ENCODE measurements around the gene CTSS.

CTSS gene

DNA sequence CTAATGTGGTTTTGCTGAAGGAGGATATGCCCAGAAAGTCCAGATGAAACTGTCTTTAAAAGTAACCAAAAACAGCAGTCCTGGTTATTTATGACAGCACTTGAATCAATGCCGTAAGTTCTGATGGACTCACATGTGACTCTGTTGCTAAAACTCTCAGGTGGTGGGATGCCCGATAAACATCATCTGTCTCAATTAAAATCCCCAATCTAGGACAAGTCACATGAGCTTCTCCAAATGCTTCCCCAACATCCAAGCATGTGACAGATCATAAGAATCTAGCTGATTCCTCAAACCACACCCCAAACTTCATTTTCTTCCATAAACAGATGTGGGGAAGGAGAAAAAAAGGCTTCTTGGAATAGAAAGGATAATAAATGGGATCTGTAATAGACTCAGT is 43.3 kb upstream of the CTSS start:
- ATAC-seq: no peak
- TF ChIP-seq TCF4 (CRISPR knock-in tag; IDR thresholded peaks at IDR 0.05; ENCODE audit: borderline replicate concordance) (no peak), RARB (CRISPR knock-in tag; IDR thresholded peaks at IDR 0.05) (no peak), CREB5 (CRISPR knock-in tag; IDR thresholded peaks at IDR 0.05; ENCODE audit: low read depth) (no peak), BACH2 (CRISPR knock-in tag; IDR thresholded peaks at IDR 0.05; ENCODE audit: borderline replicate concordance) (no peak)
- TF ChIP-seq, protein P1, sequence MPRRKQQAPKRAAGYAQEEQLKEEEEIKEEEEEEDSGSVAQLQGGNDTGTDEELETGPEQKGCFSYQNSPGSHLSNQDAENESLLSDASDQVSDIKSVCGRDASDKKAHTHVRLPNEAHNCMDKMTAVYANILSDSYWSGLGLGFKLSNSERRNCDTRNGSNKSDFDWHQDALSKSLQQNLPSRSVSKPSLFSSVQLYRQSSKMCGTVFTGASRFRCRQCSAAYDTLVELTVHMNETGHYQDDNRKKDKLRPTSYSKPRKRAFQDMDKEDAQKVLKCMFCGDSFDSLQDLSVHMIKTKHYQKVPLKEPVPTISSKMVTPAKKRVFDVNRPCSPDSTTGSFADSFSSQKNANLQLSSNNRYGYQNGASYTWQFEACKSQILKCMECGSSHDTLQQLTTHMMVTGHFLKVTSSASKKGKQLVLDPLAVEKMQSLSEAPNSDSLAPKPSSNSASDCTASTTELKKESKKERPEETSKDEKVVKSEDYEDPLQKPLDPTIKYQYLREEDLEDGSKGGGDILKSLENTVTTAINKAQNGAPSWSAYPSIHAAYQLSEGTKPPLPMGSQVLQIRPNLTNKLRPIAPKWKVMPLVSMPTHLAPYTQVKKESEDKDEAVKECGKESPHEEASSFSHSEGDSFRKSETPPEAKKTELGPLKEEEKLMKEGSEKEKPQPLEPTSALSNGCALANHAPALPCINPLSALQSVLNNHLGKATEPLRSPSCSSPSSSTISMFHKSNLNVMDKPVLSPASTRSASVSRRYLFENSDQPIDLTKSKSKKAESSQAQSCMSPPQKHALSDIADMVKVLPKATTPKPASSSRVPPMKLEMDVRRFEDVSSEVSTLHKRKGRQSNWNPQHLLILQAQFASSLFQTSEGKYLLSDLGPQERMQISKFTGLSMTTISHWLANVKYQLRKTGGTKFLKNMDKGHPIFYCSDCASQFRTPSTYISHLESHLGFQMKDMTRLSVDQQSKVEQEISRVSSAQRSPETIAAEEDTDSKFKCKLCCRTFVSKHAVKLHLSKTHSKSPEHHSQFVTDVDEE (CRISPR knock-in tag; IDR thresholded peaks at IDR 0.05): no peak

- no peak for ATAC-seq
- TF ChIP-seq CSRNP3 (CRISPR knock-in tag; IDR thresholded peaks at IDR 0.05) (no peak), CSDC2 (CRISPR knock-in tag; IDR thresholded peaks at IDR 0.05) (no peak), ZNF565 (CRISPR knock-in tag; conservative IDR thresholded peaks at IDR 0.05; ENCODE audit: low read depth) (no peak), ZNF8 (CRISPR knock-in tag; IDR thresholded peaks at IDR 0.05) (no peak), SNAI2 (CRISPR knock-in tag; IDR thresholded peaks at IDR 0.05) (no peak), TOX (CRISPR knock-in tag; IDR thresholded peaks at IDR 0.05; ENCODE audit: borderline replicate concordance) (no peak), TCF4 (CRISPR knock-in tag; IDR thresholded peaks at IDR 0.05; ENCODE audit: borderline replicate concordance) (no peak), ZFP3 (CRISPR knock-in tag; IDR thresholded peaks at IDR 0.05) (no peak)
- TF ChIP-seq, protein P1 (CRISPR knock-in tag; IDR thresholded peaks at IDR 0.05): no peak
- TF ChIP-seq, protein P2, sequence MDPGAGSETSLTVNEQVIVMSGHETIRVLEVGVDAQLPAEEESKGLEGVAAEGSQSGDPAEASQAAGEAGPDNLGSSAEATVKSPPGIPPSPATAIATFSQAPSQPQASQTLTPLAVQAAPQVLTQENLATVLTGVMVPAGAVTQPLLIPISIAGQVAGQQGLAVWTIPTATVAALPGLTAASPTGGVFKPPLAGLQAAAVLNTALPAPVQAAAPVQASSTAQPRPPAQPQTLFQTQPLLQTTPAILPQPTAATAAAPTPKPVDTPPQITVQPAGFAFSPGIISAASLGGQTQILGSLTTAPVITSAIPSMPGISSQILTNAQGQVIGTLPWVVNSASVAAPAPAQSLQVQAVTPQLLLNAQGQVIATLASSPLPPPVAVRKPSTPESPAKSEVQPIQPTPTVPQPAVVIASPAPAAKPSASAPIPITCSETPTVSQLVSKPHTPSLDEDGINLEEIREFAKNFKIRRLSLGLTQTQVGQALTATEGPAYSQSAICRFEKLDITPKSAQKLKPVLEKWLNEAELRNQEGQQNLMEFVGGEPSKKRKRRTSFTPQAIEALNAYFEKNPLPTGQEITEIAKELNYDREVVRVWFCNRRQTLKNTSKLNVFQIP (CRISPR knock-in tag; IDR thresholded peaks at IDR 0.05; ENCODE audit: borderline replicate concordance, low read depth): no peak
Measured at GRCh38 chr1:150808121-150808520, 42.5 kb upstream of the CTSS start, which contains the start of gene CTSK. CTSK (minus strand) TSS chr1:150808260; CDS start chr1:150806805, 1,455 bp downstream.

DNA sequence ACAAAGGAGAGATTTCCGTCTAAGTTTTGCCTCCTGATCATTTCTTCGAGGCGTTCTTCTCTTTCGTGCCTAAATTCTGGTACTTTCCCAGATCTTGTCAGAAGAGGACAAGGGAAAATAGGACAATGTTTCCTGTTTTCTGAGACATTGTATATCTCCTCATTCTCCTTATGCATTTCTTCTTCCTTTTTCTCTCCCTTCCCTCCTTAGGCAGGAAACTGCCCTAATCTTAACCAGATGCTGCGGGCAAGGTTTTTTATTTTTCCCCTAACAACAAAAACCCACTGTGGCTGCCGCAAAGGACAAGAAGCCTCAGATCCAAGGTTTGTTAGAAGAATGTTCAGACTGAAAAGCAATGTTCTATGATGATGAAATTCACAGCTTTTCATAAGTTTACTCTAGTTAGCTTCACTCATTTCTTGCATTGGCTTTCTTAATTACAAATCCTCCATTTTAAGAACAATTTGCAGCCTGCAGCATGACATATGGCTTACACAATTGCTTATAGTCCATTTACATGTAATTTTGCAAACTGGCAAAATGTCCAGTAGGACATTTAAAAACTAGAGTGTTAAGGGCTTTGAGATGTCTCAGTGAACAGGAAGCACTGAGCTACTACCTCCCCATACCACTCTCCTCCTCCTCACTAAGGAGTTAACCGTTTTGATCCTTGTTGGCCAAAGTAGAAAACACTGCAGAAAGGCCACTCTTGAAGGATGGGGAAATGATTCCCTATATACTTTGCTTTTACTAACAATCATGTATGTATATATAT is 41.9 kb upstream of the CTSS start:
- ATAC-seq: peak; percentile 26; the same call in 2 of the 3 replicates
- TF ChIP-seq ARNTL (CRISPR knock-in tag; IDR thresholded peaks at IDR 0.05; ENCODE audit: borderline replicate concordance, low read depth): no peak
- TF ChIP-seq TOX (CRISPR knock-in tag; IDR thresholded peaks at IDR 0.05; ENCODE audit: borderline replicate concordance): no peak
- no peak for TF ChIP-seq CSDC2 (CRISPR knock-in tag; IDR thresholded peaks at IDR 0.05)
- TF ChIP-seq, protein P2 (CRISPR knock-in tag; IDR thresholded peaks at IDR 0.05; ENCODE audit: borderline replicate concordance, low read depth): no peak
- TF ChIP-seq CSRNP3 (CRISPR knock-in tag; IDR thresholded peaks at IDR 0.05): no peak
- no peak for TF ChIP-seq ZFP30 (CRISPR knock-in tag; IDR thresholded peaks at IDR 0.05)
- no peak for TF ChIP-seq CREB5 (CRISPR knock-in tag; IDR thresholded peaks at IDR 0.05; ENCODE audit: low read depth)
- no peak for TF ChIP-seq SNAI2 (CRISPR knock-in tag; IDR thresholded peaks at IDR 0.05)
- no peak for TF ChIP-seq OSR1 (CRISPR knock-in tag; IDR thresholded peaks at IDR 0.05)
- no peak for TF ChIP-seq RARB (CRISPR knock-in tag; IDR thresholded peaks at IDR 0.05)
- TF ChIP-seq PPARA (CRISPR knock-in tag; IDR thresholded peaks at IDR 0.05; ENCODE audit: borderline replicate concordance): no peak
- TF ChIP-seq ISL1 (CRISPR knock-in tag; IDR thresholded peaks at IDR 0.05): no peak
- TF ChIP-seq ZFP3 (CRISPR knock-in tag; IDR thresholded peaks at IDR 0.05): no peak
- no peak for TF ChIP-seq TCF4 (CRISPR knock-in tag; IDR thresholded peaks at IDR 0.05; ENCODE audit: borderline replicate concordance)
- no peak for TF ChIP-seq BACH2 (CRISPR knock-in tag; IDR thresholded peaks at IDR 0.05; ENCODE audit: borderline replicate concordance)
- TF ChIP-seq ESRRG (CRISPR knock-in tag; IDR thresholded peaks at IDR 0.05): no peak
- TF ChIP-seq ZNF8 (CRISPR knock-in tag; IDR thresholded peaks at IDR 0.05): no peak

Measured in SK-N-SH treated with all-trans-retinoic acid at 6 μM for 48 hours (cell line).